PFSK-1 (cell line): Measurements from ENCODE around the gene WDR31.

ENCODE experiments used
- POLR2AphosphoS5 ChIP-seq: IDR thresholded peaks from 2 replicates; pipeline ENCODE4 v1.6.1; 2012; ENCODE audit warnings: low read depth, mild to moderate bottlenecking, control low read depth, low read length, moderate library complexity
- TAF1 ChIP-seq: IDR thresholded peaks from 2 replicates; pipeline ENCODE4 v1.6.1; 2012; ENCODE audit warnings: low read length, control low read depth, borderline replicate concordance; ENCODE audit not compliant: insufficient read depth

DNA sequence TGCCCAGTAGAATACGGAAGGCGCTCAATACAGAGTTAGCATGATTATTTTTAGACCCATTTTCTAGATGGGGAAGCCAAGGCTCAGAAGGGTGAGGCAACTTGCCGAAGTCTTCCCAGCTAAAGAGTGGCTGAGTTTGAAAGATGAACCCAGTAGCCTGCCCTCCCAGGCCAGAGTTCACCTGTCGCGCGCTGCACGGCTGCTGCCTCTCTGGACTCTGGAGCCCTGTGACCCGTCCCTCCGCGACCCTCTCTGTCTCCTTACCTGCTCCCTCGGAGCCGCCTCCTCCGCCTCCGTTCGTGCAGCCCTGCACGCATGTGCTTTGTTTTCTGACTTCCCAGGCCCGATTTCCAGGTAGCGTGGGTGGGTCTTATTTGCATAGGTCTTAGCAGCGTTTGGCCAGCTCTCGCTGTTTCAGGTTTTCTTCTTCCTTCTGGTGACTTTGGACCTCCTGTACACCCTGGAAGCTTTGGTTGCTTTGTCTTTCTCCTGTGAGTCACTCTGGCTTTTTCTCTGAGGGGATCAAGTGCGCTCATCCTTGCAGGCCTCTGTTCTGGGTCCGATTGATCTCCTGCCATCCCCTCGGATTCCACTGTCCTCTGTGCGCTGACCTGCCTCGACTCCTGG is 37.2 kb downstream of the WDR31 start, which contains the start of gene RNF183:
- TF ChIP-seq POLR2AphosphoS5 (no peak), TAF1 (no peak)
